Measurements from ENCODE around the gene ZCCHC17.

The ZCCHC17 gene

GRCh38 chr1:31396633-31397351, 100.0 kb downstream of the ZCCHC17 start:
- DNase-seq (ENCODE audit: low read depth in 2 of 2): peak; percentile 89 to 91

GRCh38 chr1:31397360-31398095, 100.7 kb downstream of the ZCCHC17 start:
- DNase-seq (ENCODE audit: low read depth in 2 of 2): no peak

- no peak for DNase-seq (ENCODE audit: low read depth in 2 of 2)
Observed at GRCh38 chr1:31398246-31398645, 101.4 kb downstream of the ZCCHC17 start.

- peak; percentile 35 to 43 for DNase-seq (ENCODE audit: low read depth in 2 of 2)
Observed at GRCh38 chr1:31399976-31400375, 103.1 kb downstream of the ZCCHC17 start.

GRCh38 chr1:31400393-31400792, 103.6 kb downstream of the ZCCHC17 start:
- peak; percentile 79 to 80 for DNase-seq (ENCODE audit: low read depth in 2 of 2)

- no peak for DNase-seq (ENCODE audit: low read depth in 2 of 2)
Observed at GRCh38 chr1:31401241-31401640, 104.4 kb downstream of the ZCCHC17 start.

- DNase-seq (ENCODE audit: low read depth in 2 of 2): no peak
Observed at GRCh38 chr1:31405578-31406245, 108.9 kb downstream of the ZCCHC17 start.

- DNase-seq (ENCODE audit: low read depth in 2 of 2): no peak
Observed at GRCh38 chr1:31407029-31407626, 110.3 kb downstream of the ZCCHC17 start.

GRCh38 chr1:31408788-31409318, 112.0 kb downstream of the ZCCHC17 start:
- DNase-seq (ENCODE audit: low read depth in 2 of 2): no peak

GRCh38 chr1:31409946-31410858, 113.4 kb downstream of the ZCCHC17 start:
- no peak for DNase-seq (ENCODE audit: low read depth in 2 of 2)

GRCh38 chr1:31410871-31411270, 114.0 kb downstream of the ZCCHC17 start:
- no peak for DNase-seq (ENCODE audit: low read depth in 2 of 2)

- DNase-seq (ENCODE audit: low read depth in 2 of 2): no peak
Observed at GRCh38 chr1:31412205-31412604, 115.4 kb downstream of the ZCCHC17 start.

- no peak for DNase-seq (ENCODE audit: low read depth in 2 of 2)
Observed at GRCh38 chr1:31412732-31413404, 116.0 kb downstream of the ZCCHC17 start, which contains the start of gene SERINC2. Gene SERINC2 (plus strand): TSS chr1:31413213. CDS start chr1:31413266, 53 bp downstream.

GRCh38 chr1:31413405-31414001, 116.7 kb downstream of the ZCCHC17 start:
- no peak for DNase-seq (ENCODE audit: low read depth in 2 of 2)

Data from fibroblast of skin of left biceps (primary cell).